ENCODE results near the gene ABCA3. TPM values are rescaled to one million over a fixed set of nuclear protein-coding genes. Genes with fewer than 3 reads are reported as not detected.
"Not testable (repeated sequence)": the region's sequence is repeated elsewhere in the genome, so short reads cannot be mapped to it uniquely, and the experiment has no call there.

The ABCA3 gene
- total RNA-seq, 2 donors from 2014 or later, result 9.6 to 12.4 TPM

DNA sequence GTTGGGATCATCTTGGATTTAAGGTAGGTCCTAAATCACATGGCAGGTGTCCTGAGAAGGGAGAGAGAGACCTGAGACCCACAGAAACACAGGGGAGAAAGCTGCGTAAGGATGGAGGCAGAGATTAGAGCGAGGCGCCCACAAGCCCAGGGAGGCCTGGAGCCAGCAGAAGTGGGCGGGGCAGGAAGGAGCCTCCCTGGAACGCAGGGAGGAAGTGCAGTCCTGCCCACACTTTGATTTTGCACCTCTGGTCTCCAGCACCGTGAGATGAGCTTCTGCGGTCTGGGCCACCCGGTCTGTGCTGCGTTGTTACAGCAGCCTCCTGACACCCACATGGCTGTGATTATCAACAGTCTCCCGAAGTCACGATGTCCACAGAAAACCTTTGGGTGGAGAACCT lies 97.9 kb downstream of the ABCA3 start:
- DNase-seq (no peak), ATAC-seq (no peak)
- intact Hi-C loops (cut with DNase I), result no loop called here

GRCh38 chr16:2240331-2240730 lies 100.2 kb downstream of the ABCA3 start:
- DNase-seq; ATAC-seq; intact Hi-C loops (cut with DNase I): not testable (repeated sequence)

- DNase-seq, result no peak
- intact Hi-C loops (cut with DNase I), result no loop called here
- ATAC-seq, result no peak
Measured at GRCh38 chr16:2238838-2239675, 101.5 kb downstream of the ABCA3 start.

GRCh38 chr16:2238150-2238837 lies 102.2 kb downstream of the ABCA3 start:
- DNase-seq (no peak), ATAC-seq (peak; percentile 2 to 6)
- intact Hi-C loops (cut with DNase I), result no loop called here

GRCh38 chr16:2237493-2238149 lies 102.9 kb downstream of the ABCA3 start:
- ATAC-seq (peak; percentile 12 to 32), DNase-seq (no peak)
- intact Hi-C loops (cut with DNase I), result no loop called here

DNA sequence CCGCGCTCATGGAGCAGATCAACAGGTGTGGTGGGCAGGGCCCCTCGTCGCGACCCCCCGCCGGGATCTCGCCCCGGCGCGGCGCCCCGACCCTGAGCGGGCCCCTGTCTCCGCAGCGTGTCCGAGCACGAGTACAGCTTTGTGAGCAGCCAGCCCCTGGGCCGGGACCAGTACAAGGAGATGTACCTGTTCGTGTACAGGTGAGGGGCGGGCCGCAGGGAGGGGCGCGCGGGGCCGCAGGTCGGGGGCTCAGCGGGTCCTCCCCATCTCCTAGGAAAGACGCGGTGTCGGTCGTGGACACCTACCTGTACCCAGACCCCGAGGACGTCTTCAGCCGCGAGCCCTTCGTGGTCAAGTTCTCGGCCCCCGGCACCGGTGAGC lies 103.4 kb downstream of the ABCA3 start:
- DNase-seq (no peak), ATAC-seq (peak in 1 of 2 donors; percentile 1)
- intact Hi-C loops (cut with DNase I), result no loop called here

GRCh38 chr16:2236337-2237101 lies 104.0 kb downstream of the ABCA3 start, which contains the start of gene DNASE1L2:
Gene DNASE1L2, plus strand, starts transcription at chr16:2236444. Its CDS starts 373 bp downstream, at chr16:2236817.
- intact Hi-C loops (cut with DNase I), result no loop called here
- peak; percentile 45 to 48 for ATAC-seq
- peak; percentile 55 for DNase-seq

- ATAC-seq, result no peak
- intact Hi-C loops (cut with DNase I), result no loop called here
- DNase-seq, result no peak
Measured at GRCh38 chr16:2235695-2236336, 104.7 kb downstream of the ABCA3 start.

GRCh38 chr16:2235234-2235651 lies 105.3 kb downstream of the ABCA3 start:
- intact Hi-C loops (cut with DNase I), result no loop called here
- DNase-seq (no peak), ATAC-seq (no peak)

DNA sequence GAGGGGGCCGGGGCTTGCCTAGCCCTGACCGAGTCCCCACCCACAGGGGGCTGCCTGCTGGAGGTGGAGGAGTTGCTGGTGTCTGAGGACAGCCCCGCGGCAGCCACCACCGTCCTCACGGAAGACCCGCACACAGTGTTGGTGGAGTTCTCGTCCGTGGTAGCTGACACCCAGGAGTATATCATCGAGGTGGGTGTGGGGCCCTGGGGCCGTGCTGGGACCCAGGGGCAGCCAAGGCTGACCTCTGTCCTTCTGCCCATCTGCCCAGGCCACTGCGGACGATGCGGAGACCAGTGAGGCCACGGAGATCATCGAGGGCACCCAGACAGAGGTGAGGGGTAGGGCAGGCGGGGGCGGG lies 105.7 kb downstream of the ABCA3 start:
- DNase-seq (no peak), ATAC-seq (no peak)
- intact Hi-C loops (cut with DNase I), result no loop called here

DNA sequence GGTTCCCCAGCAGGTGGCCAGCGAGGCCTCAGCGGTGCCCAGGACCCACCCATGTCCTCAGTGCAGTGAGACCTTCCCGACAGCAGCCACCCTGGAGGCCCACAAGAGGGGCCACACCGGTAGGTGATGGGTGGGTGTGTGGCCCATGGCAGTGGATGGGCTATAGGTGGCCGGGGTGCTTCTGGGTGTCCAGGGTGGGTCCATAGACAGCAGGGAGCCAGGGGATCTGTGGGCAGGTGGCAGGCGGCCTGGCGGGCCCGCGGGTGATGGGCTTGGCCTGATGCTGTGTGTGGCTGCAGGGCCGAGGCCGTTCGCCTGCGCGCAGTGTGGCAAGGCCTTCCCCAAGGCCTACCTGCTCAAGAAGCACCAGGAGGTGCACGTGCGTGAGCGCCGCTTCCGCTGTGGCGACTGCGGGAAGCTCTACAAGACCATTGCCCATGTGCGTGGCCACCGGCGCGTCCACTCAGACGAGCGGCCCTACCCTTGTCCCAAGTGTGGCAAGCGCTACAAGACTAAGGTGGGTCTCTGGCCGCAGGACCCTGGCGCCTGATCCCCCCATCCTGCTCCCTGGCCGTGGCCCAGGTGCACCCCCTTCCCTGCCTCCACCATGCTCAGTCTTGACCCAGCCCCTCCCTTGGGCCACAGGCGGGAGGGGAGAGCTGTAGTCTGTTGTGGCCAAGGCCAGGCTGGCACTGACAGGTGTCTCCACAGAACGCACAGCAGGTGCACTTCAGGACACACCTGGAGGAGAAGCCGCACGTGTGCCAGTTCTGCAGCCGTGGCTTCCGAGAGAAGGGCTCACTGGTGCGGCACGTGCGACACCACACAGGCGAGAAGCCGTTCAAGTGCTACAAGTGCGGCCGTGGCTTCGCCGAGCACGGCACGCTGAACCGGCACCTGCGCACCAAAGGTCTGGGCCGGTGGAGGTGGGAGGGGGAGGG lies 106.4 kb downstream of the ABCA3 start:
- intact Hi-C loops (cut with DNase I), result no loop called here
- DNase-seq (no peak), ATAC-seq (no peak)

GRCh38 chr16:2233046-2233775 lies 107.3 kb downstream of the ABCA3 start:
- DNase-seq, result no peak
- no peak for ATAC-seq

DNA sequence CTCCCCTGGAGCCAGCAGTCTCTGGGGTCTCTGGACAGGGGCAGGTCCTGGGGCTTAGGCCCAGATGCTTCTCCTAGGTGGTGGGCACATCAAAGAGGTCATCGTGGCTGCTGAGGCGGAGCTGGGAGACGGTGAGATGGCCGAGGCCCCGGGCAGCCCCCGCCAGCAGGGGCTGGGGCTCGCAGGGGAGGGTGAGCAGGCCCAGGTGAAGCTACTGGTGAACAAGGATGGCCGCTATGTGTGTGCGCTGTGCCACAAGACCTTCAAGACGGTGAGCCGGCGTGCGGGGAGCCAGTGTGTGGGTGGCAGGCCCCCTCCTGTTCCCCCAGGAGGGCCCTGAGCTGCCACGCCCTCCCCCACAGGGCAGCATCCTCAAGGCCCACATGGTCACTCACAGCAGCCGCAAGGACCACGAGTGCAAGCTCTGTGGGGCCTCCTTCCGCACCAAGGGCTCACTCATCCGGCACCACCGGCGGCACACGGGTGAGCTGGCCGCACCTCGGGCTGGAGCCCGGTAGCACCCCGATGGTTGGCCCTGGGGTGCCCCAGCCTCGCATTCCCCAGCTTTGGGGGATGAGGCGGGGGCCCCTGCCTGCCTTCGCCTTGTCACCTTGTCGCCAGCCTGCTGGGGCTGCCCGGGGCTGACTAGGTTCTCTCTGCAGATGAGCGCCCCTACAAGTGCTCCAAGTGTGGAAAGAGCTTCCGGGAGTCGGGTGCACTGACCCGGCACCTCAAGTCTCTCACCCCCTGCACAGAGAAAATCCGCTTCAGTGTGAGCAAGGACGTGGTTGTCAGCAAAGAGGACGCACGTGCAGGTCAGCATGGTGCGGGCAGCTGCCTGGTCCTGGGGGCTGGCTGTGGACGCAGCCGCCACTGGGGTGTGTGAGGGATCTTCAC lies 108.2 kb downstream of the ABCA3 start:
- DNase-seq (no peak), ATAC-seq (no peak)
- intact Hi-C loops (cut with DNase I), result no loop called here

More at GRCh38 chr16:2233046-2233775, 107.3 kb downstream of the ABCA3 start:
- intact Hi-C loops (cut with DNase I), result no loop called here

DNA sequence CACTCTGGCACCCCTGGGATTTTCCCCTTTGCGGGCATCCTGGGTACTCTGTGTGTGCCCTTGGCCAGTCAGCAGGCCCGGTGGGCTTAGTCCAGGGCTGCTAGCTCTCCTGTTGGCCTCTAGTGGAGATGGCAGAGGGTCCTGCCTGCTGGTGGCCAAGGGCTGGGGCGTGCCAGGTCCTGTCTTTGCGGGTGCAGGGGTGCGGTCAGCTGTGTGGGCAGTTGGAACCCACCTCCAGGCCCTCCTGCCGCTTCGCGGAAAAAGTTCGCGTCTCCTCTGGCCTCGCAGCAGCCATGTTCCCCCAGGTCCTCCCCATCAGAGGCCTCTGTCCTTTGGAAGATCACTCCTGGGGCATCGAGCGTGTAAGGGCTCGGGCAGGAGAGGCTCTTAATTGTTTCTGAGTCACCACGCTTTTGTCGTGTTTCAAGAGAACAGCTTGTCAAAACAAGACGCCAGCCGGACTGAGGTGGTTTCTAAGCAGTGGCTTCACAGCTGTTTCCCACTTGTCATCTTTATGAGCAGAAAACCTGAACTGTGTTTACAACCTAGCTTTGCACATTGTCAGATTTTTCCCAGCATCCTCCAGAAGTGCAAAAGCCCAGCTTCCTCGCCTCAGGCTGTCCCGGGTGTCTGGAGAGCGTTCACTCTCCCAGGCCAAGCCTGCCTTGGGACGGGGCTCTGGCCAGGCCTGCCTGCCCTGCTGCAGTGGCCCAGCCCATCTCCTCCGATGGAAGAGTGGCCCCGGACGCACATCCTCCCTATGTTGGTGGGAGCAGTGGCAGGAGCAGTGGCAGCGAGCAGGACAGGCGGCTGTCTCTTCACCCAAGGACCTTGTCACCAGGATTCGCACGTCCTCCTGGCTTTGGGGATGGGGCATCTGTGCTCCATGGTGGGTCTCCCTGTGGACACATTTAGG lies 109.3 kb downstream of the ABCA3 start:
- ATAC-seq (no peak), DNase-seq (no peak)
- intact Hi-C loops (cut with DNase I), result no loop called here

DNA sequence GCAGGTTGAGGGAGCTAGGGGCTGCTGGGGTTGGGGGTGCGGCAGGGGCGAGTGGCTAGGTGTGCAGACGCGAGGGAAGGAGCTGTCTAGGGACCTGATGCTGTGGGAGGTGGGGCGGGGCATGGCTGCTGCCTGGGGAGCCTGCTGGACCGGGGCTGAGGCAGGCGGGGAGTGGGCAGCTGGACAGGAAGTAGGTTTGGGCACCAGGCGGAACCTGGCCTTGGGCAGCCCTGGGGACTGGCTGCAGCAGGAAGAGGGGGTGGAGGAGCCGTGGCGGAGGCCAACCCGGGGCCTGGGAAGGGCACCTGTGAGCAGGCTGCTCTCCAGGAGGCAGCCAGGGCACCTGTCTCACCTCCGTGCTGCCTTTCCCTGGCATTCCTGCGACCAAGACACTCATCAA lies 110.2 kb downstream of the ABCA3 start:
- intact Hi-C loops (cut with DNase I), result no loop called here
- DNase-seq (no peak), ATAC-seq (no peak)

Measured in left cardiac atrium (tissue), 4 donors.